ENCODE measurements around the gene TCP11L2. TPM values are rescaled to one million over a fixed set of nuclear protein-coding genes. Genes with fewer than 3 reads are reported as not detected.

Gene TCP11L2
- total and polyA plus RNA-seq, 2 experiments from 2014 or later, result 17.7 to 26.2 TPM

DNA sequence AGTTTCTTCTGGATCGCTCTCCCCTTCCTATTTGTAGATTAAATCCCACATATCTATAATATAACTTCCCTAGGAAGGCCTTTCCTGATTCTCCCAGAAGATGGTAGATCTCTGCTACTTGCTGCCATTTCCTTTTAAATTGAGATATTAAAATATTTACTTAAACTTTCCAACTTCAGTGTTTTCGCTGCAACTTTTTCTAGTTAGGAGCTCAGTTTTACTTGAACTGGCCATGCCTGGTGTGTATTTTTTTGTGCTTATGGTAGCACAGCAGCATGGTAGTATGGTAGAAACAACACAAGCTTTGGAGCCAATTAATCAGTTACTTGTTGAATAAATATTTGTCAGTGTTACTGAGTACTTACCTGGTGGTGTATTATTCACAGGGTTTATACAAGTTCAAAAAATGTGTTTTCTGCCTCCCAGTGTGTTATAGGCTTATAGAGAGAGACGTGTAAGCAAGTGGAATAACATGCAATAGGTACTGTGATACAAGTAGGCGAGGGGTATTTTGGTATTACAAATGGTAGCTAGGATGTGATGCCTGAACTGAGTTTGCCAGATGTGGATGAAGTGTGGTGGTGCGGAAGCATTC is 58.0 kb downstream of the TCP11L2 start:
- no peaks in the 10 kb centered on the region for H3K9me3 ChIP-seq (ENCODE audit: low read depth)
- in situ Hi-C loops (cut with MboI), result no loop called here
- no peak overlapping the region for H3K4me3 ChIP-seq
- peaks cover 7% of the 10 kb centered on the region; the same call in 1 of the 2 replicates for H3K4me1 ChIP-seq (ENCODE audit: insufficient read depth)
- H4K20me1 ChIP-seq (ENCODE audit: insufficient read depth), result no peaks in the 10 kb centered on the region
- H3K4me2 ChIP-seq (ENCODE audit: unreplicated experiment), result no peak overlapping the region
- 97 to 98% methylated on average over 5 of the region's 5 CpGs for WGBS, 2 experiments (ENCODE audit: low coverage in 1 of 2, low lambda C conversion rate in 2 of 2, missing lambda C conversion rate in 2 of 2)
- H3K27ac ChIP-seq, result no peak overlapping the region
- no peaks in the 10 kb centered on the region for H3K36me3 ChIP-seq (ENCODE audit: low read depth)
- H3K79me2 ChIP-seq (ENCODE audit: insufficient read depth), result peaks cover 60% of the 10 kb centered on the region
- no peaks in the 10 kb centered on the region for H3K27me3 ChIP-seq (replicated peaks; ENCODE audit: insufficient read depth)
- H3K9ac ChIP-seq, result no peak overlapping the region
- H3F3A ChIP-seq (ENCODE audit: insufficient read depth), result peaks cover 23% of the 10 kb centered on the region
- no peak for TF ChIP-seq EZH2phosphoT487 (IDR thresholded peaks at IDR 0.05; ENCODE audit: insufficient read depth, low read depth)
- TF ChIP-seq EZH2 (IDR thresholded peaks at IDR 0.05; ENCODE audit: insufficient read depth, poor library complexity, severe bottlenecking), result no peak
- DNase-seq, result no peak
- H3K9me2 ChIP-seq (ENCODE audit: insufficient read depth), result no peaks in the 10 kb centered on the region
- no peak overlapping the region for H2AFZ ChIP-seq

DNA sequence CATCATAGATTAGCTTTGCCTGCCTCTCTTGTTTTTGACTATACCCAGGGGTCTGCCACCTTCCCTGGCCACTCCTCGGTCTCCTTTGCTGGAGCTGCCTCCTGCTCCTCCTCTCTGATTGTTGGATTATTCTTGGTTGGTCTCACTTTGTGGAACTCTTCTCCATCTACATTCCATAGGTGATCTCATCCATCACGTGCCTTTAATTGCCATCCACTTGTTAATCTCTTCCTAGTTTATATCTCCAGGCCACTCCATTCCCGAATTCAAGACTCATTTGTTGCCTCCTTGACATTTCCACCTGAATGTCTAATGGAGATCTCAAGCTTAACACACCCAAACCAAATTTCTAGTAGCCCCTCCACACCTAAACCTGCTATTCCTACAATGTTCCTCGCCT is 60.4 kb downstream of the TCP11L2 start:
- in situ Hi-C loops (cut with MboI), result no loop called here
- Histone ChIP-seq H3K9ac (no peak overlapping the region), H3F3A (ENCODE audit: insufficient read depth) (peaks cover 15% of the 10 kb centered on the region), H3K27me3 (replicated peaks; ENCODE audit: insufficient read depth) (no peaks in the 10 kb centered on the region), H3K9me2 (ENCODE audit: insufficient read depth) (no peaks in the 10 kb centered on the region), H3K4me3 (no peak overlapping the region), H4K20me1 (ENCODE audit: insufficient read depth) (no peaks in the 10 kb centered on the region), H3K36me3 (ENCODE audit: low read depth) (0 out of 2 replicates have a peak, but pooled peaks cover 7% of the 10 kb centered on the region), H2AFZ (no peak overlapping the region), H3K79me2 (ENCODE audit: insufficient read depth) (peaks cover 60% of the 10 kb centered on the region), H3K4me1 (ENCODE audit: insufficient read depth) (peaks cover 7% of the 10 kb centered on the region; the same call in 1 of the 2 replicates), H3K27ac (no peak overlapping the region), H3K9me3 (ENCODE audit: low read depth) (no peaks in the 10 kb centered on the region), H3K4me2 (ENCODE audit: unreplicated experiment) (no peak overlapping the region)
- WGBS, 2 experiments (ENCODE audit: low coverage in 1 of 2, low lambda C conversion rate in 2 of 2, missing lambda C conversion rate in 2 of 2), result 85 to 87% methylated on average over 4 of the region's 4 CpGs
- no peak for DNase-seq
- TF ChIP-seq EZH2 (IDR thresholded peaks at IDR 0.05; ENCODE audit: insufficient read depth, poor library complexity, severe bottlenecking) (no peak), EZH2phosphoT487 (IDR thresholded peaks at IDR 0.05; ENCODE audit: insufficient read depth, low read depth) (no peak)

DNA sequence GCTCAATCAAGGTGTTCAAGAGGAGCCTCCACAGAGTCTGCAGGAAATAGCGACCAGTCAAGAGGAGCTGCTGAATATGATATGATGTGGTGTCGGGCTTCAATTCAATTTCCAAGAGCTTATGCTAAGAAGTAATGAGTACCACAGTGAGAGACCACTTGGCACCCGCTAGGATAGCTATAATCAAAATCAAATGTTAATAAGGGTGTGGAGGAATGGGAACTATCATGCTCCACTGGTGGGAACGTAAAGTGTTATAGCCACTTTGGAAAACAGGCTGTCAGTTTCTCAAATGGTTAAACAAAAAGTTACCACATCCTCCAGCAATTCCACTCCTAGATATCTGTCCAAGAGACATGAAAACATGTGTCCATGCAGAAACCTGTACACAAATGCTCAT is 61.7 kb downstream of the TCP11L2 start:
- TF ChIP-seq EZH2 (IDR thresholded peaks at IDR 0.05; ENCODE audit: insufficient read depth, poor library complexity, severe bottlenecking), result no peak
- TF ChIP-seq EZH2phosphoT487 (IDR thresholded peaks at IDR 0.05; ENCODE audit: insufficient read depth, low read depth), result no peak
- no peaks in the 10 kb centered on the region for H3K27me3 ChIP-seq (replicated peaks; ENCODE audit: insufficient read depth)
- DNase-seq, result no peak
- no peaks in the 10 kb centered on the region for H3K9me2 ChIP-seq (ENCODE audit: insufficient read depth)
- H3F3A ChIP-seq (ENCODE audit: insufficient read depth), result peaks cover 8% of the 10 kb centered on the region; the same call in 1 of the 2 replicates
- H3K27ac ChIP-seq, result no peak overlapping the region
- H3K9ac ChIP-seq, result no peak overlapping the region
- in situ Hi-C loops (cut with MboI), result no loop called here
- 41 to 45% methylated on average over 4 of the region's 4 CpGs for WGBS, 2 experiments (ENCODE audit: low coverage in 1 of 2, low lambda C conversion rate in 2 of 2, missing lambda C conversion rate in 2 of 2)
- H3K4me1 ChIP-seq (ENCODE audit: insufficient read depth), result peaks cover 4% of the 10 kb centered on the region
- H2AFZ ChIP-seq, result no peak overlapping the region
- peaks cover 53% of the 10 kb centered on the region for H3K79me2 ChIP-seq (ENCODE audit: insufficient read depth)
- no peaks in the 10 kb centered on the region for H3K9me3 ChIP-seq (ENCODE audit: low read depth)
- no peak overlapping the region for H3K4me2 ChIP-seq (ENCODE audit: unreplicated experiment)
- H3K36me3 ChIP-seq (ENCODE audit: low read depth), result 0 out of 2 replicates have a peak, but pooled peaks cover 8% of the 10 kb centered on the region
- no peaks in the 10 kb centered on the region for H4K20me1 ChIP-seq (ENCODE audit: insufficient read depth)
- no peak overlapping the region for H3K4me3 ChIP-seq

DNA sequence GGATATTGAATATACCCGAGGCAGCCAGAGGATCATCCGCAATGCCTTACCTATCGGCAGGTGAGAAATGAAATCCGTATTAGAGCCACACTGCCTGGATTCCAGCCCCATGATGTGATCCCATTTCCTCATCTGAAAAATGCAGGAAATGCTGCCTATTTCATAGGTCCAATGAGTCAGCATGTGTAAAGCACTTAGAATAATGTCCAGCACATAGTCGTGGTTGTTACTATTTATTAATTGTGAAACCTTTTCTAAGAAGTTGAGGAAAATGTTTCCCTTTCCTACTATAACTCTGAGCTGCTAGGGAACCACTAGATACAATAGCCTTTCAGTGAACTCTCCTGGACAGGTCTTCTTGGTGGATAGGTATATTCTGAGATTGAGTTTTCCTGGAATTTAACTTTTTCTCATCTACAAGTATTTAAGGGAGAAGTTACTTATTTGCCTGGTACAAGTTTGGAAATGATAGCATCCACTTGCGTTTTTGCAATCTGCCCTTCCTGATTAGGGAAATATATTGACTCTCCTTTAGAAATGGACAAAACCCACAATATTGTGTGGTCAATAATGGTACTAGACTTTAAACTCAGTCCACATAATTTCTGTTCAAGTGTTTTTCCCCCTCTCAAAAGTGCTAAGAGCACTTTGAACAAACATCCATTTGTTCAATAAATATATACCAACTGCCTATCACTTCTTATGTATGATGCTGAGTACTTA is 67.3 kb downstream of the TCP11L2 start:
- Histone ChIP-seq H3K4me3 (peak overlapping the region; percentile 32), H3K79me2 (ENCODE audit: insufficient read depth) (no peaks in the 10 kb centered on the region), H3K27ac (peak overlapping the region; percentile 75), H3K4me2 (ENCODE audit: unreplicated experiment) (peak overlapping the region; percentile 47), H3K36me3 (ENCODE audit: low read depth) (peaks cover 13% of the 10 kb centered on the region; the same call in 1 of the 2 replicates), H3K27me3 (replicated peaks; ENCODE audit: insufficient read depth) (no peaks in the 10 kb centered on the region), H3K9me3 (ENCODE audit: low read depth) (no peaks in the 10 kb centered on the region), H2AFZ (peak overlapping the region; percentile 22; the same call in 1 of the 2 replicates), H3K9me2 (ENCODE audit: insufficient read depth) (no peaks in the 10 kb centered on the region), H3K9ac (peak overlapping the region; percentile 53), H4K20me1 (ENCODE audit: insufficient read depth) (no peaks in the 10 kb centered on the region), H3F3A (ENCODE audit: insufficient read depth) (peaks cover 19% of the 10 kb centered on the region), H3K4me1 (ENCODE audit: insufficient read depth) (peaks cover 14% of the 10 kb centered on the region)
- in situ Hi-C loops (cut with MboI), result no loop called here
- WGBS, 2 experiments (ENCODE audit: low coverage in 1 of 2, low lambda C conversion rate in 2 of 2, missing lambda C conversion rate in 2 of 2), result 55 to 60% methylated on average over 6 of the region's 6 CpGs
- TF ChIP-seq EZH2phosphoT487 (IDR thresholded peaks at IDR 0.05; ENCODE audit: insufficient read depth, low read depth), result no peak
- no peak for TF ChIP-seq EZH2 (IDR thresholded peaks at IDR 0.05; ENCODE audit: insufficient read depth, poor library complexity, severe bottlenecking)
- DNase-seq, result peak; percentile 93
